Measurements from ENCODE around the gene ANKRD50.

The ANKRD50 gene

DNA sequence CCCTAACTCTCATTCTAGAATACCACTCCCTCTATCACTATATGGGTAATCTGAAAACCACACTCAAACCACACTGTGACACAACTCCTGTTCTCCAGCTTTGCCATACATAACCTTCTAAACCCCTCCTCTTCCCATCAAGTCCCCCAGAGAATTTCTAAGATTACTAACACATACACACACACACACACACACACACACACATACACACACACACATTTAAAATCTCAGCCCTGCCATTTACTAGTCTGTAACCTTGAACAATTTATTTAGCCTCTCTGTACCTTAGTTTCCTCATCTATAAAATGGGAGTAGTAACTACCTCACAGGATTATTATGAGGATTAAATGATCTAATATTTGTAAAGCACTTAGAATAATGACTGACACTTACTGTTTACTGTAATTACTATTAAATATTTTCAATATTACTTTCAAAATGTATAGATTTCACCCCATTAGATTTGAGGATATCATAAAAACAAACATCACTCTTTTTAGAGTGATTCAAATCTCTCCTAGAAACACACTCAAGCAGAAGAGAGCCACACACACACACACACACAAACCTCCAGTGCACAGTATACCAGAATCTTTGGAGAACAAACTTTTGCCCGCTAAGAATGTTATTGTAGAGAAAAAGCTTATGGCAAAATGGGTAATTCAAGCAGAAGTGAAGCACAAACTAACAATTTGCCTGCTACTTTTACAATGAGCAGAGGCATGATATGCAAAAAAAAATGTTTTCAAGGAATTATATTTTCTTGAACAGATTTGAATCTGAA, 3.8 kb downstream of the ANKRD50 start:
- DNase-seq = no peak

DNA sequence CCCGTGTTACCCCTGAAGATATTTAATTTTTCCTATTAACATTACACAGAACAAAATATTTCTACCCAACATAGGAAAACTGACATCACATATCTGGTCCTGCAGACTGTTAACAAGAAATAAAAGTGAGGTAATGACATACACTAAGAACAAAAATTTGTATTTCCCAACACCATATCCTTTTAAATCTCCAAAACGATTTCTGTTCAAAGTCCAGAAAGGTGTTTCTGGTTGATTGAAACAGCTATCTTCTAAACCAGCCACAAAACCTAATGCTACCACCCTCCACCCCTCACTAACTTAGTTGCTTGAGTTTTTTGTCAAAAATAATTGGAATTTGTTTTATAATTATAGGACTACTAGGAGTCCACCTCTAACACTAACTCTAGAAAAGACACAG, 7.1 kb downstream of the ANKRD50 start:
- DNase-seq = no peak

DNA sequence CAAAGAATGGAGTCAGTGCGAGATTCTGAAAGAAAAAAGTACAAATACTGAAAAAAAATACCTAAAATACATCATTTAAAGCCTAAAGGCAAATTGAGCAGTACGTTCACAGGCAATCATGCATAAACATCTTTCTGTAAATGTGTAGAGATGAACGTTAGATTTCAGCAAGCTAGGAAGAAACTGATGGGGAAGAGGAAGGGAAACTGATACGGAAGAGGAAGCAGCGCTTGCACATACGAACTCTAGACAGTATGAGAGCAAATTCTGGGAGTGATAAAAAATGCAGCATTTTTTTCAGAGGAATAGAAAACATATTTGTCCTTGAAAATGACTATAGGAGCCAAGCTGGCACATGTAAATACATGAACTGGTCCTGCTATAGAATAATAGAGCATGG, 9.4 kb downstream of the ANKRD50 start:
- DNase-seq = no peak

DNA sequence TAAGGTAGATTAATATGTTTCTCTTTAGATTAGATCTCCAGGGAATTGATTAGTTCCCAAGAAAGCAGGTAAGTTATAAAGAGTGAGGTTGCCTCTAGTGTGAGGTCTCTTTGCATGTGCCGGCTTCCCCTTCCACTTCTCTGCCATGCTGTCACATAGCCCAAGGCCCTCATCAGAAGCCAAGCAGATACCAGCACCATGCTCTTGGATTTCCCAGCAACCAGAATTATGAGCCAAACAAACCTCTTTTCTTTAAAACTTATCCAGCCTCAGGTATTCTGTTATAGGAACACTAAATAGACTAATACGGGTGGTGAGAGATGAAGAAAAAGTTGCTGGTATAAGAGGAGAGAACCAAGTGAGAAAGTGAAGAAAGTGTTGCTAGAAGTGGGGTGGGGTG, 15.1 kb downstream of the ANKRD50 start:
- no peak for DNase-seq

DNA sequence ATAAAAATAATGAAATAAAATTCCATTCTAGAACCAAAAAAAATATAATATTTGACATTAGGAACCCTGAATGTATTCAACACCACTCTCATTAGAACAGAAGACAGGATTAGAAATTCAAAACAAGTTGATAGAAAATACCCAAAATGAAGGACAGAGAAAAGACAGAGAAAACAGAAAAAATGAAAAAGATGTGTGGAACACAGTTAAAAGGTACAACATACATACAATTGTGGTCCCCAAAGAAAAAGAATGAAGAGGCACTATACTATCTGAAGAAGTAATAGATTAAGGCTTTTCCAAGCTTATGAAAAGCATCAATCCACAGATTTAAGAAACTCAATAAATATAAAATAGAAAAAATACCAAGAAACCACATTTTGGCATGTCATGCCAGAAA, 16.4 kb downstream of the ANKRD50 start:
- DNase-seq = no peak

DNA sequence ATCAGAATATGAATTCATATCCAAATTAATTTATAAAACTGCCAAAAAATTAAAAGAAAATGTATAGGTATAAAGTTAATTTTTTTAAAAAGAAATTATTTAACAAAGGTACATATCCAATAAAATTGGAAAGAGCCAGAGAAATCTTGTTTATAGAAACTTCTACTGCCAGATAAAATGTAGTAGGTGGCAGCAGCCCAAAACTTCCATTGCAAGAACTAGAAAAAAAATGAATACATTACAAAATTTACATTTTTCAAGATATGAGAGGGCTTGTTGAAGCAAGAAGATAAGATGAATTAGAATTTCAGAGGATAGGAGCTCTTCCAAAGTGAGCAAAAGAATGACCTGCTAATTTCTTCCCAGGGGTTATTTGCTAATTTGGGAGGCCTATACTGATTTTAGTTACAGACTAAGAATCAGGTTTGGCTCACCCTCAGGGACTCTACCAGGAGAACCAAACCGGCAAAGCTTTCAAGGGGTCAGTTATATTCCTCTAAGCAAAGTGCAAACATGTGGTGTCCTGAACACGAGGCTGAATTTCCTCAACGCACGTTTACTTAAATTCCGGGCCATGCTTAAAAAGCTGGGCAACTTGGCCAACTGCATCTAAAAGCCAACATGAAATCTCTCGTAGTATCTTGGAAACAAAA, 17.5 kb downstream of the ANKRD50 start:
- no peak for DNase-seq

DNA sequence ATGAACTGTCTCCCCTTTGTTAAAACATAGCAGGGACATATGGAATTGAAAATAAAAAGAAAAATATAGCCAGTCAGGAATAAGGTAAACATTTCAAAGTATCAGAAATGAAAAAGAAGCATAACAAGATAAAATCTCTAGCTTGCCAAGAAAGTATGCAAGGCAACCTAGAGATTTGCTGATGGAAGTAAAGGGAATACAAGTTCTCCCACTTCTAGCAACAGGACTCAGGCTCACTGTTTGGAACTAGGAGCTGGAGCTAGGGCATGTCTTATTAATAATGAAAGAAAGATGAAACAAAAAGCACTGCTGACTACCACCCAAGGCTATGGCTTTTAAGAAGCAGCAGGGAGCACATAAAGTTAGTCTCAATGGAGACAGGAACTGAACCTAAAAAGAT, 18.2 kb downstream of the ANKRD50 start:
- DNase-seq = no peak

DNA sequence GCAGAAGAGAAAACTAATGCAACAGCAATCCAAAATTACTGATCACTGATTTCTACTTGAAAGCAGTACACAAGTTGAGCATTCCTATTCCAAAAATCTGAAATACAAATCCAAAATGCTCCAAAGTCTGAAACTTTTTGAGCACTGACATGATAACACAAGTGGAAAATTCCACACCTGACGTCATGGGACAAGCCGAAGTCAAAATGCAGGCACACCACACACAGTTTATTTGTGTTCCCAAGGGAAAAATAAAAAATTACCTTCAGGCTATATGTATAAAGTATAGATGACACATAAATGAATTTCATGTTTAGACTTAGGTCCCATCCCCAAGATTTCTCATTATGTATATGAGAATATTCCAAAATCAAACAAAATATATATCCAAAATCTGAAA, 20.7 kb downstream of the ANKRD50 start:
- no peak for DNase-seq

DNA sequence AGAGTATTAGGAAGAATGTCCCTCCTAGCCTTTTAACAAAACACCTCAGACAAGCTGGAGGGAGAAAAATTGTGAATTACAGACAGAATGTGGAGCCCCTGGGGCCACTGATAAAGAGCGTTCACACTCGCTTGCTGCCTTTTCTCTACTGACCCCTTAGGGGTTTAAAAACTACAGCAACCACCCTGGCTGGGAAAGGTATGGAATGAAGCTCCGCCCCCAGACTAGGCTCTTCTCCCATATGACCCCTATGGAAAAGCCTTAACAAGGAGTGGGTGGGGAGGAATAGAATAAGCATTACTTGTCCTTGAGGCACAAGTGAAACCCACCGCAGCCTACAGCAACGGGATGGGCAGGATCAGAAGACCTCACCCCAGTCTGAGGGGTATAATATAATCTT, 26.3 kb downstream of the ANKRD50 start:
- no peak for DNase-seq

DNA sequence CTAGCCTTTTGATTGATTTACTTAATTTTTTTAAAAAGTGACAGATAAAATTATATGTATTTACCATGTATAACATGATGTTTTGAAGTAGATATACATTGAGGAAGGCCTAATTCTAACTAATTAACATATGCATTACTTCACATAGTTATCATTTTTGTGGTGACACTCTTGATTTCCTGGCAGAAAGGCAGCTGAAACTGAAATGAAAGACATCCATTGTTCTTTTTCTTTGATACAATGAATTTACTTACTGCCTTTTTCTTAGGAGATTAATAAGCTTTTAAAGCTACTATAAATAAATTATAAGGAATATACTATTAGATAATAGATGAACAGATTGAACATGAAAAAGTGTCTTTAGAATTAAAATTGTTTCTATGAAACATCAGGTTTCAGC, 26.7 kb downstream of the ANKRD50 start:
- no peak for DNase-seq

DNA sequence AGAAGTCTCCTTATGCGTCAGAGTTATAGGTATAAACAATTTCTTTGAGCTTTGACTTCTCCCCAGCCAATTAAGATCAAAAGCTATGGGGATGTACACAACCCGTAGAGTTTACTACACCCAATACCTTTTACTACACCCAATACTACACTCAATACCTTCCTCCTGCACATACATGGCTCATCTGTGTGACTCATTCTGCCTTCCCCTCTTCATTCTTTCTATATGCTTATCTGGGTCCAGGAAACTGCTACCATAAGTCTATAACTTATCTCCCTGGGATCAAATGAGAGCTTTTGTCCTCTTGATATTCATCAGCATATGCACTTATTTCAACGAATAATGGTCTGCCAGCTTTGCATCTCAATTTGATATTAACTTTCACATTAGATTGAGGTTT, 28.2 kb downstream of the ANKRD50 start:
- DNase-seq = no peak

DNA sequence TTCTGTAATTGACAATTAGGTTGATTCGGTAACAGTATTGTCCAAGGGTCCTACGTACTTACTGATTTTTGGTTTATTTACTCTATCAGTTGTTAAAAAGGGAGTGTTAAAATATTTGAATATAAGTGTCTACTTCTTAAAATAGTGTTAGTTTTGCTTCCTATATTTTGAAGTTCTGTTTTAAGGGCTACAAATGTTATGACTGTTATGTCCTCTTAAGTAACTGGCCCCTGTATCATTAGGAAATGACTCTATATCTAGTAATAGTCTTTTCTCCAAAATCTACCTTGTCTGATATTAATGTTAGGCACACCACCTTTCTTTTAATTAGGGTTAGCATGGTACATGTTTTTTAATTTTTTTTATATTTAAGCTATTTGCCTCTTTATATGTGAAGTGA, 30.1 kb downstream of the ANKRD50 start:
- no peak for DNase-seq

DNA sequence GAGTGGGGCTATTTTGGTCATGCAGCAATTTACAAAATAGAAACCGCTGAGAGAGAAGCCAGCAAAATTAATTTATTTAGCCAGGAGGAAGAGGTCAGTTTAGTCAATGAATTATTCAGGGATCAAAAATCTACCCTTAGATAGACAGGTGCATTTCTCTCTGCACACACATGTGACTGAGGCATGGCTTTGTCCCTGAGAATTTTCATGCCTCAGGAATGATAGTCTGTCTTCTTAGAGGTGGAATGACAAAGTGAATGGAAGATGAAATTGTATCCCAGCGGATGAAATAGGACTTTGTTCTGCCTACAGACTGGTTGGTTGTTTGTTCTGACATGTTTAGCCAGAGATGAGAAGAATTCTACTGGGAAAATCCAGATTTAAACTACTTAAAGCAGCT, 46.0 kb downstream of the ANKRD50 start:
- DNase-seq = no peak

DNA sequence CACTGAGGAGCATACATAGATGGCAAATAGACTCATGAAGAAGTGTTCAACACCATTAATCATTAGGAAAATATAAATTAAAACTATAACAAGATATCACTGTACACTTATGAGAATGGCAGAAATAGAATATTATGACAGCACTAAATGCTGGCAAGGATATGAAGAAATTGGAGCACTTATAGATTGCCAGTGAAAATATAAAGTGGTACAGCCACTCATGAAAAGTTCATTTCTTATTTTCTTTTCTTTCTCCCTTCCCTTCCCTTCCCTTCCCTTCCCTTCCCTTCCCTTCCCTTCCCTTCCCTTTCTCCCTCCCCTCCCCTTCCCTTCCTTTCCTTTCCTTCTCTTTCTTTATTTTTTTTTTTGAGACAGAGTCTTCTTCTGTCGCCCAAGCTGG, 53.7 kb downstream of the ANKRD50 start:
- DNase-seq = no peak

DNA sequence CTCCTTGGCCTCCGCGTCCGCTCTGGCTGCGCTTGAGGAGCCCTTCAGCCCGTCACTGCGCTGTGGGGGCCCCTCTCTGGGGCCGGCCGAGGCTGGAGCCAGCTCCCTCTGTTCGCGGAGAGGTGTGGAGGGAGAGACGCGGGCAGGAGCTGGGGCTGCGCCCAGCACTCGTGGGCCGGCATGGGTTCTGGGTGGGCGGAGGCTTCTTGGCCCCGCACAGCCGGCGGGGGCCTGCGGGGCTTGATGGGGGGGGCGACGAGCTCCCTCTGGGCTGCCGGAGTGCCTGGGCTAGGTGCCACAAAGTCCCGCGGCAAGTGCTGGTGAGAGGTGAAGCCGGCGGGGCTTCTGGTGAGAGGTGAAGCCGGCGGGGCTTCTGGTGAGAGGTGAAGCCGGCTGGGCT, 61.9 kb downstream of the ANKRD50 start:
- DNase-seq = no peak

DNA sequence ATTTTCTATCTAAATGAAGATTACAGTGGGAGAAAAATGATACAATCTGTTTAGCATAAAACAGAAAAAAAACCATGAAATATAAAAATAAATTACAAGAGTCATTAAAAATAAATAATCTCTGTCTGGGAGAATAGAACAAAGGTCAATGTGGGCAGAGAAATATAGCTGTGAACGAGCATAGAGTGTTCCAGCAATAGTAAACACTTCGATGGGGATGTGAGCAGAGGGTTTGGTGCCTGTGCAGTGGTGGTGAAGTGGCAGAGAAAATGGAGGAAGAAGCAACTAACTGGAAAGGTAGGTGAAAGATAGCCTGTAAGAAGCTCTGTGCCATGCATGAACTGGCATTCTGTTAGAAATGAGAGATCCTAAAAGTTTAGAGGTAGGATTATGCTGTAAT, 64.9 kb downstream of the ANKRD50 start:
- DNase-seq = no peak

DNA sequence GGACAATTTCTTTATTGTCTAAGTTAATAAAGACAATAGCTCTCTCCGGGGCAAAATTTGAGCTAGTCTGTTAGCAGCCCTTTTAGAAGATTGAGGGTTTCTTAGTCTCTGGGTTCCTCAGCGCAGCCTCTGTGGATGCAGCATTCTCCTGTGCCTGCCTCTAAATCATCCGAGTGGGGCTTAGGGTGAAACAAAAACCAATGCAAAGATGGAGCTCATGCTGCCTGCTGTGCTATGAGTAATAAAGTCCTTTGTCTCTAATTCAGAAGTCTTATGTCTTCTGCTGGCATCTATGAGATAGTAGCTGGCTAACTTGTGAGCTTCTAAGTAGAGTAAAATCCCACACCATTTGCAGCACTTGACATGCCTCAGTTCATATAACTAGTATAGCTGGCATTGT, 67.9 kb downstream of the ANKRD50 start:
- no peak for DNase-seq

DNA sequence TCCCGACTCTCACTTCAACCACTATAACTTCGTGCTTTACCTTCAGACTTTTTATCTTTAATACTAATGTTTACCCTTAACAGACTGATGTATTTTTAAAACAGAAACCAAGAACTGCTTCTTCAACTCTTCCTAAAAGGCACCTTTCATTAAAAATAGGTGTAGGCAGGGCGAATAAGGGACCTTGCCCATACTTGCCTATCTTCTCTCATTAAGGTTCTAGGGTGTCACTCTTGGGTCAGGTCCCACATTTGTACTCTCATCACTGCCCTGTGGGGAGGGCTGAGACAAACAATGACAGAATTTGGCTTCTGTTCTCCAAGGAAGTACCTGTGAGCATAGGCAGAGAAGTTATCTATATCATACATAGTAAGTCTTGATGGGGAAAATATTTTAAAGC, 69.7 kb downstream of the ANKRD50 start:
- no peak for DNase-seq

DNA sequence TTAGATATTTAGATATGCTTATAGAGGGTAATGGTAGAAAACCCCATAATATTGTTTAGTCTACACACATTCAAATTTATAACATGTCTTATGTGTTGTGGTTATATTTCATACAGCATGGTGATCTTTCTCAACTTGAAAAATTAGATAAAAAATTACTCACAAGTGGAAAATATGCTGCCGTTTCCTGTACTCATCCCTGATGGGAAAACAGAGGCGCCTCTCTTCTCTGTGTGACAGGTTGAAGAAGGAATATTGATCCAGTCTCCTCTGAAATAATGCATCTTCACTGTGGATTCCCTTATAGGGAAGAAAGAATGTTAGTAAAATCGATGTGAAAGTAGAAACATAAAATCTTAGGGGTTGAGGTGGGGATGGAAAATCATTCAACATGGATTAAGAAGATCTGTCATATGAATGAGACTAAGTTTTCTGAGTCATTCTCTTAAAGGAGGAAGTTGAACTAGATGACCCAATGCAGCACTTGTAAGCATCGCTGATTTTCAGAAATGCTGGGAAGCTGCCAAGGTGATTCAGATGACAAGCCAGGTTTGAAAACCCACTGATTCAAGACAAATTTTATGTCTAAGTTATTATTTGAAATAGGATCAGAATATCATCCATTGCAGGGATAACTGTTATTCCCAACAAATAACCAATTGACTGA, 70.7 kb downstream of the ANKRD50 start:
- DNase-seq = no peak

DNA sequence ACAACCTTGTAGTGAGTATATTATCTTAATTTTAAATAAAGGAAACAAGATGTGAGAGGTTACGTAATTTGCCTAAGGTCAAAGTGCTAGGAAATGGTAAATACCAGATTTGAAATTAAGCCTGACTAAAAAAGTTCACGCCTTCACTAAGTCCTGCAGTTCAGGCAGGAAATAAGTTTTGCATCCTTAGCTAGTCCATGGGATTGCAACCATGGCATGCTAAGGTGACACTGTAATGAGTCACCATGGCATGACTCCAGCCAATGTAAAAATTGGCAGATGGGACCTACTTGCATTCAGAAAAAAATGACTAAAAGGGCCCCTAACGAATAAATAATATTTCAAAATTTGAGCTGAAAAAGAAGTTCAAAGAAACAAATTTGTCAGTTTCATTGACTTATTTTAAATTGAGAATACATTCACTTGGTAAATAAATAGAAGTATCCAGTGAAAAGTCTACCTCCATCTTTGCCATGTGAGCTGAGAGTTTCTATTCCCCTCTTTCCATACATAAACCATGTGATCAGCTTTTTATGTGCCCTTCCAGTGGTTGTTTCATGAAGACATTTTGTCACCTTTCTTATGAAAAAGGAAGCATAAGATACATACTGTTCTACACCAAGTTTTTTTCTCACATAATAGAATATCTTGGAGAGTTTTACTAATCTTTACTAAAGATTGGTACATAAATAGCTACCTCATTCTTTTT, 72.4 kb downstream of the ANKRD50 start:
- DNase-seq = no peak

DNA sequence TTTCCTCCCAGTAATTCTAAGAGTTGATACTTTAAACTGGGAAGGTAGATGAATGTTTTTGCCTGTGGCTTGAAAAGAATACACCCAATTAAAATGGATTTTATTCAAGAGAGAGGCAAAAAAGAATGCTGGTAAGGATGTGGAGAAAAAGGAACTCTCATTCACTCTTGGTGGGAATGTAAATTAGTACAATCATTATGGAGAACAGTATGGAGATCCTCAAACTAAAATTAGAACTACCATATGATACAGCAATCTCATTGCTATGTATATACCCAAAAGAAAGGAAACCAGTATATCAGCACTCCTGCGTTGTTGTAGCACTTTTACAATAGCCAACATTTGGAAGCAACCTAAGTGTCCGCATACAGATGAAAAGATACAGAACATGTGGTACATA, 75.2 kb downstream of the ANKRD50 start:
- DNase-seq = no peak

DNA sequence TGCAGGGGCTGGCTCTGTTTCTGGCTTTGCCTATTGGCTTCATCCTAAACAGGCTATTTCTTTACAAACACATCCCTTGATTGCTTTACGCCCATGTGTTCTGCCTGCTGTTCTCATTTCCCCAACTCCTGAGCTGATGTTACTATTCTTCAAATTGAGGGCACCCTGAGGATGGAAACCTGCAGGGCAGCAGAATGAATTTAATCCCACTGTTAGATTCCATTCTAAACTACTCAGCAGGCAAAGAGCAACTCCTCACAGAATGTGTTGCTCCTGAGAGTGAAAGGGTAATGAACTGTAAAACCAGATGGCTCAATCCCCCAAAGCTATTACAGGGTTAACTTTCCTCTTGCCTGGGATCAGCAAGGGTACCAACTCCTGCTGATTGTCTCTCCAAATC, 75.7 kb downstream of the ANKRD50 start:
- no peak for DNase-seq

DNA sequence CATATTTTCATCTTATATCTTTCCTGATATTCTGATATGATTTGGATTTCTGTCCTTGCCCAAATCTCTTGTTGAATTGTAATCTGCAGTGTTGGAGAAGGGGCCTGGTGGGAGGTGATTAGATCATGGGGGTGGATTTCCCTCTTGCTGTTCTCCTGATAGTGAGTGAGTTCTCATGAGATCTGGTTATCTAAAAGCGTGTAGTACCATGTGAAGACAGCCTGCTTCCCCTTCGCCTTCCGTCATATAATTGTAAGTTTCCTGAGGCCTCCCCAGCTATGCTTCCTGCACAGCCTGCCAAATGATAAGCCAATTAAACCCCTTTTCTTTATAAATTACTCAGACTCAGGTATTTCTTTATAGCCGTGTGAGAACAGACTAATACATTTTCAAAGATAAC, 77.2 kb downstream of the ANKRD50 start:
- DNase-seq = no peak
